OCI-LY7 (cell line): ENCODE measurements around the gene CCL3.

Experiments used
- EZH2phosphoT487 ChIP-seq: fragments of 200-600 bp; sonication (generic); IDR thresholded peaks from 2 replicates; pipeline ENCODE4 v1.6.1; 2018; ENCODE audit warnings: low read depth, borderline replicate concordance, mild to moderate bottlenecking, mixed run types, antibody characterized with exemption, low read length, moderate library complexity, mixed read lengths
- TF ChIP-seq, protein P1 (sequence below): fragments of 200-600 bp; sonication (generic); conservative IDR thresholded peaks from 2 replicates; pipeline ENCODE4 v1.5.1; 2014; ENCODE audit warnings: mild to moderate bottlenecking, antibody characterized with exemption, low read length, moderate library complexity, mixed read lengths

DNA sequence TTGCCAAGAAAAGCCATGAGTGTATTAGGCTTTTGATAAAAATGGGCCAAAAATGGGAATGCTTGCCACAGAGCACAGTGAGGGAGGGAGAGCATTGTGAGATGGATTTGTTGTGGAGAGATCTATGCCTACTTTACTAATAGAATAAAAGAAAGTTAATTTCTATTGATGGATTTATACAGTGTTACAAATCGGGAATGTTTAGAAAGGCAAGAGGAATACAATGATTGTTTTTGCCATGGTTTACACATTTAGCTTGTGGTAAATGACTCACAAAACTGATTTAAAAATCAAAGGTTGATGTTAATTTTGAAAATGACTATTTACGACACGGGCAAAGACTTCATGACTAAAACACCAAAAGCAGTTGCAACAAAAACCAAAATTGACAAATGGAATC lies 30.3 kb upstream of the CCL3 start:
- TF ChIP-seq, protein P1, sequence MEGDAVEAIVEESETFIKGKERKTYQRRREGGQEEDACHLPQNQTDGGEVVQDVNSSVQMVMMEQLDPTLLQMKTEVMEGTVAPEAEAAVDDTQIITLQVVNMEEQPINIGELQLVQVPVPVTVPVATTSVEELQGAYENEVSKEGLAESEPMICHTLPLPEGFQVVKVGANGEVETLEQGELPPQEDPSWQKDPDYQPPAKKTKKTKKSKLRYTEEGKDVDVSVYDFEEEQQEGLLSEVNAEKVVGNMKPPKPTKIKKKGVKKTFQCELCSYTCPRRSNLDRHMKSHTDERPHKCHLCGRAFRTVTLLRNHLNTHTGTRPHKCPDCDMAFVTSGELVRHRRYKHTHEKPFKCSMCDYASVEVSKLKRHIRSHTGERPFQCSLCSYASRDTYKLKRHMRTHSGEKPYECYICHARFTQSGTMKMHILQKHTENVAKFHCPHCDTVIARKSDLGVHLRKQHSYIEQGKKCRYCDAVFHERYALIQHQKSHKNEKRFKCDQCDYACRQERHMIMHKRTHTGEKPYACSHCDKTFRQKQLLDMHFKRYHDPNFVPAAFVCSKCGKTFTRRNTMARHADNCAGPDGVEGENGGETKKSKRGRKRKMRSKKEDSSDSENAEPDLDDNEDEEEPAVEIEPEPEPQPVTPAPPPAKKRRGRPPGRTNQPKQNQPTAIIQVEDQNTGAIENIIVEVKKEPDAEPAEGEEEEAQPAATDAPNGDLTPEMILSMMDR: no peak
- no peak for TF ChIP-seq EZH2phosphoT487
